ENCODE results near the gene SAMD14. TPM values are rescaled to one million over a fixed set of nuclear protein-coding genes. Genes with fewer than 3 reads are reported as not detected.

SAMD14 gene
- total and polyA plus RNA-seq, 2 of the 4 experiments (the other 2 are of a cell fraction), result 1.4 to 6.2 TPM

DNA sequence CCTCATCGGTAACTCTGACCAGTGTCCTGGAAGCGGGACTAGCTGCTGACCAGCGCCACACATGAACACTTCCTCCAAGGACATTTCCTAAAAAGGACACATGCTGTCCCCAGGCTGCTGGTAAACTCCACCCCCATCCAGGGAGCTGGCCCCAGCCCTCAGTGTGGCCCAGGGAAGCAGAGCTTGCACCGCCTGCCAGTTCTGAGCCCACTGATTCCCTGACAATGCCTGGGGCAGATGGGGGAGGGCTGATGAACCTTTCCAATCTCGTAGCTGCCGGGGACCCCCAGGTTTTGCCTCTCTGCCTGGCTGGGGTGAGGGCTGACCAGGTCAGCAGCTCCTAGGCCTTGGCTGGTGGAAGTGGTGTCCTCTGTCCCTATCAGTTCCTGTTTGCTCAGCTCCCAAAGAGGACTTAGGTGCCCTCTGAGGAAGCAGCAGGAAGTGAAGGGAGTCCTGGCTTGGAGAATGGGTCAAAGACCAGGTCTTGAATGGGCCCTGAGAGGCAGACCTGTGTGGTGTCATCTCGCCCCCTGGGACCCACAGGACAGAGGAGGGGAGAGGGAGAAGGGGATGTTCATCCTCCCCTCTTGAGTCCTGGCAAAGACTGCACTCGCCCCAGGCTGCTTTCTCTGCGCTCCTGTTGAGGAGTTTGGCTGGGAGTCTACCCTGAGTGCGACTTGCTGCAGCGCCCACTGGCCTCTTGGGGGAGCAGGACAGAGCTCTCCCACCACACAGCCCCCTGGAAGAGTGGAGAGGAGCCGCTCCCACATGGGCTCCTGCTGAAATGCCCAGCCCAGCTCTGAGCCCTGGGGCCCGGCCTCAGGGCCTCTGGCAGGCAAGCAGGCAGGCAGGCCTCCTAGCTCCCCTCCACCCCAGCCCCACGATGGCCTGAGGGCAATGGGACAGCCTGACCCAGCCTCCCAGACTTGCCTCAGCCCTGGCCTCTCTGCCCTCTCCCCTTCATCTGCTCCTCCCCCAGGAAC, 18.0 kb downstream of the SAMD14 start:
- Histone ChIP-seq H3K9me1 (ENCODE audit: insufficient read depth, low read length) (peaks cover 3% of the 10 kb centered on the region), H3K4me2 (ENCODE audit: low read depth, low read length) (no peak overlapping the region), H3K18ac (ENCODE audit: low read depth, low read length) (no peak overlapping the region), H3K79me1 (ENCODE audit: low read depth in 1 of 2, low read length in 2 of 2) (no peaks in the 10 kb centered on the region), H2AK5ac (ENCODE audit: low read depth, low read length) (peak overlapping the region; percentile 7), H3K27me3 (ENCODE audit: control insufficient read depth, insufficient read depth, low read length) (no peaks in the 10 kb centered on the region), H2AK9ac (replicated peaks; ENCODE audit: low read depth, low read length, poor library complexity) (peak overlapping the region; percentile 68), H3K4me1 (ENCODE audit: control insufficient read depth, insufficient read depth, low read length) (peaks cover 3% of the 10 kb centered on the region), H3K9me3 (ENCODE audit: control insufficient read depth, insufficient read depth, low read length) (no peaks in the 10 kb centered on the region), H2BK15ac (ENCODE audit: low read depth, low read length) (0 out of 3 replicates have a peak overlapping the region, but pooled peaks have one; percentile 31), H3K14ac (replicated peaks; ENCODE audit: low read depth, low read length) (peak overlapping the region; percentile 68; the same call in 1 of the 2 replicates), H3K23ac (ENCODE audit: low read depth, low read length) (no peak overlapping the region), H4K91ac (ENCODE audit: insufficient read depth, low read depth, low read length) (peak overlapping the region; percentile 85), H3K4ac (ENCODE audit: low read depth, low read length) (peak overlapping the region; percentile 60), H3K56ac (ENCODE audit: extremely low read depth, insufficient read depth, low read length) (no peak overlapping the region), H2BK20ac (ENCODE audit: low read depth, low read length) (no peak overlapping the region), H2BK120ac (ENCODE audit: low read depth, low read length) (peak overlapping the region; percentile 14; the same call in 1 of the 2 replicates), H3K9ac (ENCODE audit: low read depth, low read length) (peak overlapping the region; percentile 34; the same call in 1 of the 2 replicates), H3K36me3 (ENCODE audit: control insufficient read depth, insufficient read depth, low read length) (peaks cover 25% of the 10 kb centered on the region; the same call in 1 of the 2 replicates), H2AFZ (replicated peaks; ENCODE audit: low read length, poor library complexity) (peak overlapping the region; percentile 64), H3K4me3 (ENCODE audit: insufficient read depth, low read depth, low read length) (no peak overlapping the region), H4K8ac (ENCODE audit: low read depth in 2 of 2, low read length in 2 of 2) (peak overlapping the region; percentile 69 to 79), H4K5ac (ENCODE audit: low read depth, low read length) (no peak overlapping the region), H4K20me1 (ENCODE audit: insufficient read depth, low read length) (no peaks in the 10 kb centered on the region), H3K27ac (ENCODE audit: insufficient read depth, low read length) (no peak overlapping the region; the same call in 1 of the 2 replicates), H2BK5ac (ENCODE audit: low read depth, low read length, poor library complexity, severe bottlenecking) (no peak overlapping the region)
- in situ Hi-C loops (cut with MboI; ENCODE audit: low sequenced_read_pairs) (no loop called here), intact Hi-C loops (cut with micrococcal nuclease) (no loop called here), dilution Hi-C loops (cut with HindIII; ENCODE audit: low sequenced_read_pairs, unreplicated experiment) (no loop called here)
- POLR2A ChIA-PET (ENCODE audit: unreplicated experiment), result no interaction called here
- TF ChIP-seq POLR2A (IDR thresholded peaks at IDR 0.05; ENCODE audit: low read depth, low read length), result no peak
- TF ChIP-seq, protein P1, sequence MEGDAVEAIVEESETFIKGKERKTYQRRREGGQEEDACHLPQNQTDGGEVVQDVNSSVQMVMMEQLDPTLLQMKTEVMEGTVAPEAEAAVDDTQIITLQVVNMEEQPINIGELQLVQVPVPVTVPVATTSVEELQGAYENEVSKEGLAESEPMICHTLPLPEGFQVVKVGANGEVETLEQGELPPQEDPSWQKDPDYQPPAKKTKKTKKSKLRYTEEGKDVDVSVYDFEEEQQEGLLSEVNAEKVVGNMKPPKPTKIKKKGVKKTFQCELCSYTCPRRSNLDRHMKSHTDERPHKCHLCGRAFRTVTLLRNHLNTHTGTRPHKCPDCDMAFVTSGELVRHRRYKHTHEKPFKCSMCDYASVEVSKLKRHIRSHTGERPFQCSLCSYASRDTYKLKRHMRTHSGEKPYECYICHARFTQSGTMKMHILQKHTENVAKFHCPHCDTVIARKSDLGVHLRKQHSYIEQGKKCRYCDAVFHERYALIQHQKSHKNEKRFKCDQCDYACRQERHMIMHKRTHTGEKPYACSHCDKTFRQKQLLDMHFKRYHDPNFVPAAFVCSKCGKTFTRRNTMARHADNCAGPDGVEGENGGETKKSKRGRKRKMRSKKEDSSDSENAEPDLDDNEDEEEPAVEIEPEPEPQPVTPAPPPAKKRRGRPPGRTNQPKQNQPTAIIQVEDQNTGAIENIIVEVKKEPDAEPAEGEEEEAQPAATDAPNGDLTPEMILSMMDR (conservative IDR thresholded peaks at IDR 0.05; ENCODE audit: low read depth, low read length), result no peak
- no peak for TF ChIP-seq CHD1 (IDR thresholded peaks at IDR 0.05; ENCODE audit: low read depth, low read length)
- BruUV-seq (replicated peaks), result no TSS peak
- WGBS, 2 experiments (ENCODE audit: extremely low coverage in 2 of 2, insufficient read length in 1 of 2), result 77% methylated on average over 4 of the region's 14 CpGs; no CpG with 5 or more reads in 1 of the 2 experiments
- CTCF ChIA-PET, result interaction anchor here (1.0 kb wide), 2 partner anchors 18 to 50 kb away, joined by 3 to 5 read pairs; no protein-coding TSS in a partner anchor
- ATAC-seq (ENCODE audit: low read depth), result peak; percentile 24
- DNase-seq, result no peak
